ENCODE measurements around the gene CLIC3.
"Not testable (repeated sequence)": the region's sequence is repeated elsewhere in the genome, so short reads cannot be mapped to it uniquely, and the experiment has no call there.

GRCh38 chr9:137004285-137004684 lies 7.9 kb upstream of the CLIC3 start:
- TF ChIP-seq TAF1 (IDR thresholded peaks at IDR 0.05; ENCODE audit: borderline replicate concordance, low read depth, low read length); POLR2AphosphoS5 (IDR thresholded peaks at IDR 0.05; ENCODE audit: low read depth, low read length); POLR2A (IDR thresholded peaks at IDR 0.05; ENCODE audit: low read depth, low read length): not testable (repeated sequence)
